HG03571 (cell line): Measurements from ENCODE around the gene CTBP1.

Source experiments
- ATAC-seq: cut with Tn5 transposase; IDR thresholded peaks from one replicate; pipeline ENCODE4 v1.9.1; 2021; ENCODE audit not compliant: unreplicated experiment

CTBP1 gene

DNA sequence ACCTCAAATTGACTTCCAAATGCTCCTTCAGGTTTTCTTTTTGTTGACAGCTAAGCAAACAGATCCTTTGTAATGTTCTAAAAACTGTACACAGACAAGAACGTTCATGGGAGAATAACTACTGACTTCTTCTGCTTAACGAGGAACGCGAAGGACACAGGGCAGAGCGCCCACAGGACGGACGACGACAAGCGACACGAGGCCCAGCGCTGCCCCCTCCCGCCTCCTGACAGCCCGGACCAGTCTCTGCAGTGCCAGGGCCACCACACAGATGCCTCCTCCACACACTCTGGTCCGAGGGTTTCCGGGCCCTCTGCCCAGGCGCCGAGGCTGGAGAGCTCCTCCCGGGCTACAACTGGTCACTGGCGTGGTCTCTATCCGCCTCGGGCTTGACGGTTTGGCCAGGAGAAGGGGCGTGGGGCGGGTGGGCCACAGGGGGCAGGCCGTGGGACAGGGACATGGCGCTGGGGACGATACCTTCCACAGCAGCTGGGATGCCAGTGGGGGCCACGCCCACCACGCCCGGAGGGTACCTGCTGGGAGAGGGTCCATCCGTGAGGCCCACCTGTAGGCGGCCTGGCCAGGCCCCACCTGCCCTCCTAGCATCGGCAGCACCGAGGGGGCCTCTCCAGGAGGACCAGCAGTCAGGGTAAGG is 36.9 kb downstream of the CTBP1 start:
- ATAC-seq = no peak

DNA sequence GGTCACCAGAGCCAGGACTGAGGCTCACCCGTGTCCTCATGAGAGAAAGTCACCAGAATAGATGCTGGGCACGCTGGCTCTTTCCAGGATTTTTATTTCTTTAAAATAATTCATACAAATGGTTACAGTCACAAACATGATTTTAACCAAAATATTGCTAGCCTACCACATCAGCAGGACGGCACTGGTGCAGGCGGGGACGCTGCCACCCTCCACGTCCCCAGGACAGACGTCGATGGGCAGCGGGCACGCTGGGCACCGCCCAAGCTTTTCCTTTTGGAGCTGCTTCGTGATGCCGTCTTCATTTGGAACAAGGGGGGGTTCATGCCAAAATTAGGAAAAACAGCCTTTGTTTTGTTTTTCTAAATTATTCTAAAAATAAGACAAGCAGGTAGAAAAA is 37.6 kb downstream of the CTBP1 start:
- ATAC-seq = no peak

DNA sequence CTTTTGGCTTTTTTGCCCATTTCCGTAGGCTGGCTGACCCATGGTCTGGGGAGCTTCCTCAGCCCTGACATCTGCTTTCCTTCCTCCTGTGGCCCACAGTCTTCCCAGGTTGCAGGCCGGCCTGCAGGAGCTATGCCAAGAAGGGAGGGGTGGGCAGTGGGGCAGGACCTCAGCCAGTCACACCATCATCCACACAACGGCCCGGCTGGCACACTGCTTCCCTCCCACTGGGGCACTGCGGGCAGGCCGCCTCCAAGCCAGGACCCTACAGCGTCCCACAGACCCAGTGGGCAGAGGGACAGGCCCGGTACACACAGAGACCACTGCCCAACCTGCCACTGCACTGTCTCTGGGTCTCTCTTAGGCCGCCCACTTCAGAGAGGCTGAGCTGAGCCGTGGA is 38.0 kb downstream of the CTBP1 start:
- no peak for ATAC-seq

DNA sequence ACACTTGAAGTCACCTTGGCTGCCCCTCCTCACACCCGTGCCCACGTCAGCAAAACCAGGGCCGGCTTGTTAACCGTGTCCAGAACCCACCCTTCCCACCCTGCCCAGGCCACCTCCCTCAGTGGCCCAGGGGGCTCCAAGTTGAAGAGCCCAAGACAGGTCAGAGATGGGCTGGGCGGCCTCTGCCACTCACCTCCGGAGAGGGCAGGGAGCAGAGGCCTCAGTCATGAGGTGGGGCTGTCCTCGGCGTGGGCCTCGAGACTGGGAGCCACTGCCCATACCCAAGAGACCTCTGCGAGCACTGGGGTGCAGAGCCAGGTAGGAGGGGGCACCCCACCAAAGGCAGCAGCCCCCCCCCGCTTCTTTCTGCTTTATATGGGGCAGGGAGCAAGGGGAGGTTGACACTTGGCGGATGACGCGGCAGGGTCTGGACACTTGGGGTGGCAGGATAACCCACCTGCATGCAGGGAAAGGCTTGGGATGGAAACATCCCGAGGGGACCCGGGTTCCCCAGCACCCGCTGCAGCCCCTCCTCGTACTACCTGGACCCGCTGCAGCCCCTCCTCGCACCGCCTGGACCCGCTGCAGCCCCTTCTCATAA is 38.6 kb downstream of the CTBP1 start:
- ATAC-seq = no peak

DNA sequence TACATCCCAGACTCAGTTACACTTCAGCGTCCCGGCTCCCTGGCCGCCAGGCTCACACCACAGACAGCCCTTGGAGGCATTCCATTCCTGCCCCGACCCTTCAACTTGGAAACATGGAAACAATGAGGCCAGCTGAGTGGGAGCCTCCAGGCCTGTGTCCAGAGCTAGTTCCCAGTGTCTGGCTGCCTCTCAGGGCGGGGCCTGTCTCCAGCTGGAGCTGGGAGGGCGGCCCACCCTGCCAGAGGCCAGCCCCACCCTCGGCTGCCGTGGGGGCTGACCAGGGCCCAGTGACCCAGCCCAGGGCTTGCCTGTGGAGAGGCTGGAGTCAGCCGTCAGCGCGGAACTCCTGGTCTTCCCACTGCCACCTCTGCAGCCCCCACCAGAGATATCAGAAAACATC is 39.1 kb downstream of the CTBP1 start:
- ATAC-seq = no peak

DNA sequence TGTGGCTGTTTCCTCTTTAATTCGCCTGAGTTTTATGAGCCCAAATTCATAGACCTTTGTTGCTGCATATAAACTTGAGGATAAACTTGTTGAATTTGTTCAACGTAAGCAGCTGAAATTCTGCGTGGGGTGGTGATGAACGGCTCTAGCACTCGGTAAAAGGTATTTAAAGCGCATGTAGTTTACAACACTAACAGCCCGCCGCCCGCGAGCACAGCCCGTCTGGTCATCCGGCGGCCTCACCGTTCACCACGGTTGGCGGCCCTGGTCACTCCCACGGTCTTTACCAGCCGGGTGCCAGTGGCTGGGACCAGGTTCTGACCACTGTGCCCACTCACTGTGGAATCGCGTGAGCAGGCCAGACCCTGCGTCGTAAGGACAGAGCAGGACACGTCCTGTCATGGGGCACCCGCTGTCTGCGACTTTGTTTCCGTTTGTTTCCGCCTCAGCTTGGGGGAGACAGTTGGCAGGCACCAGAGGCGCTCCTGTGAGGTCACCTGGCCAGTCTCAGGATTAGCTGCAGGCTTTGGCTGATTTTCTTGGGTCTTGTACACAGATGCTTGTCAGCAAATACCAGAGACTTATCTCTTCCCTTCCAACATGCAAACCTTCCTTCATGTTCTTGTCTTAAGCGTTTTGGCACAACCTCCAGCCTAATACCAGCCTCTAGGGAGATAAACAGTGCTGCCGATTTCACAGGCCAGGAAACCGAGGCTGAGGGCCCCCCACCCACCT is 39.8 kb downstream of the CTBP1 start:
- no peak for ATAC-seq

DNA sequence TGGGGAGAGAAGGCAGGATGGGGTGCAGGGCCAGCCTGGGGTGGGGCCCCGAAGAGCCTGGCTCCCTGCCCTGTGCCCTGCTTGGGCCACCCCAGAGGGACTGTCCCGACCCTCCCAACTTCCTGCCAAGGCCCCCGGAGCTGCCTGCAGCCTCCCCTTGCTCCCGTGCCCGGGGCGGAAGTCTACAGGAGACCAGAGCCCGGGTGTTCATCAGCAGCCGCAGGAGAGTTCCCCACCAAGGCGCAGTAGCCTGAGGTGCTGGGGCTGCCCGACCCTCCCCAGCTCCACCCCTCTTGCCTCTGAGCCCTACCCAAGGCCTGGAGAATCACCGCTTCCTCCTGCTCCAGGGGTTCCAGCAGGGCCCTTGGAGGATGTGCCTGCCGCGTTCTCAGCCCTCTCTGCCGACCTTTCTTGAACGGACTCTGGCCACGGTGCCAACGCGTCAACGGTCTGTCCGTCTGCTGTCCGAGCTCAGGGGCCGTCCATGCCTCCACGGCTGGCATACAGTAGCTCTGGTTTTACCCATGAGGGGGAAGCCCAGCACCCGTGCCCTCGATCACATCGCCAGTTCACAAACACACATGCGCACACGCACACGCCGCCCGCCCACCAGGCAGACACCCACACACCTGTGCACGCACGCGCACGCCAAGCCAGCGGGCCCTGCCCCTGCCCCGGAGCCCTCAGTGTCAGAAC is 40.5 kb downstream of the CTBP1 start:
- ATAC-seq = no peak

DNA sequence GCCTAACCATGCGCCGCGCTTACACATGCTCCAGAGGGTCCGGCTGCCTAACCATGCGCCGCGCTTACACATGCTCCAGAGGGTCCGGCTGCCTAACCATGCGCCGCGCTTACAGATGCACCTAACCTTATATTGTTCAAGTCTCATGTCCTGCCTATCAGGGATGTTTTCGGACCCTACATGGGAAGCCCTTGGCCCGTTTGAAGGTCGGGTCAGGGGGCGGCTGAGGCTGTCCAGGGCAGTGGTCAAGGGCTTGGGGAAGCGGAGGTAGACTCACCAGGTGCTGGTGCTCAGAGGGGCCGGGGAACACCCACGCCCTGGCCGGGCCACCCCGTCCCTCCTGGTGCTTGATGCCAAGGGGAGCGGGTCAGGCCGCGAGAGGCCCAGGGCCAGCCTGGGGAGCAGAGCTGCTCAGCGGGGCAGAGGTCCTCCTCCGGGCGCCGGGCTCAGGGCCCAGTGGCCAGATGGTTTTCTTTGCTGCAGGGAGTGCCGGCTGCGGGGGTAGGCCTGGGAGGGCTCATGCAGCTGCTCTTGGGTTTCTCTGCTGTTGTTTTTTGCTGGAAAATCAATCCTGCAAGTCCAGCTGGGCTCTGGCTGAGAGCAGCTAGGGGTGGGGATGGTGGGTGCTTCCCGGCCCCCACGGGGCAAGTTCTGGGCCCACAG is 41.2 kb downstream of the CTBP1 start:
- no peak for ATAC-seq

DNA sequence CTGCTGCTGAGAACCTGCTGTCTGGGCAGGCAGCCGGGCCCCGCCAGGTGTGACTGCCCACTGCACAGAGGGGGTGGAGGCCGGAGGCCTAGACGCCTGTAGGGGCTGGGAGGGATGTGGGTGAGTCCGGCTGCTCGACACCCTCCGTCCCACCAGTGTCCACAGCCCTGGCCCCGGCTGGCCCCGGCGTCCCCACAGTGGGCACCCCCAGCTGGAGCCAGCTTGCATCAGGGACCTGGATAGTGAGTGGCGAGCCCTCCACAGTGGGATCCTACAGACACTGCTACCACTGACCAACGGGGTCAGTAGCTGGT is 41.8 kb downstream of the CTBP1 start:
- ATAC-seq = no peak

DNA sequence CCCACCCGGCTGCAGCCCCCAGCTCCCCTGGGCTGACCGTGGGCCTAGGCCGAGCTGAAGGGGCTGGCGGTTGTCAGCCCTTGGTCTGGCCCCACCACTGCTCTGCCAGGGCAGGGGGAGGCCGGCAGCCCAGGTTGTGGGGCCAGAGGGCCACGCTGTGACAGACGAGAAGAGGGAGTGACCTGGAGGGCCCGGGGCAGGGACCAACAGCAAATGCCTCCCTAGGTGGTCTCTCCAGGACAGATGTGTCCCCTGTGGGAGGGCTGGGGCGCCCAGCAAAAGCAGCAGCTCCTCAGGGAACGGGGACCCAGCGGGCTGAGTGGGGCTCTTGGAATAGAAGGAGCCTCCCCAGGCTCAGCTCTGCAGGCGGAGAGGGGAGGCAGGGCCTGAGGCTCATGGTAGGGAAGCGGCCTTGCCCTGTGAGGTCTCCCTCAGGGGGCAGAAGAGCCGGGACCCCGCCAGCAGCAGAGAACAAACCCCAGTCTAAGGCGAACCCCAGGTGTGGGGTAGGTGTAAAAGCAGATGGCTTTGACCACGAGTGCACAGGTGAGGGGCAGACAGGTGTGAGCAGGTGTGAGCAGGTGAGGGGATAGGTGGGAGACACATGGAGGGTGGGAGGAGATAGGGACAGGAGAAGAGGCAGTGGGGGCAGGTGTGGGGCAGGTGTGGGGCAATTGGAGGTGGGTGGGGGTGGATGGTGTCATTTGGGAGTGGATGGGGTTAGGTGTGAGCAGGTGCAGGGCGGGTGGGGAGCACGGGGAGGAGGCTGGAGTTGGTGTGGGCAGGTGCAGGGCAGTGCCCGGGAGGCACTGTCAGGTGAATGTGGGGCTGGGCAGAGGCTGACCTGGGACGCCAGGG is 42.4 kb downstream of the CTBP1 start:
- ATAC-seq = no peak

DNA sequence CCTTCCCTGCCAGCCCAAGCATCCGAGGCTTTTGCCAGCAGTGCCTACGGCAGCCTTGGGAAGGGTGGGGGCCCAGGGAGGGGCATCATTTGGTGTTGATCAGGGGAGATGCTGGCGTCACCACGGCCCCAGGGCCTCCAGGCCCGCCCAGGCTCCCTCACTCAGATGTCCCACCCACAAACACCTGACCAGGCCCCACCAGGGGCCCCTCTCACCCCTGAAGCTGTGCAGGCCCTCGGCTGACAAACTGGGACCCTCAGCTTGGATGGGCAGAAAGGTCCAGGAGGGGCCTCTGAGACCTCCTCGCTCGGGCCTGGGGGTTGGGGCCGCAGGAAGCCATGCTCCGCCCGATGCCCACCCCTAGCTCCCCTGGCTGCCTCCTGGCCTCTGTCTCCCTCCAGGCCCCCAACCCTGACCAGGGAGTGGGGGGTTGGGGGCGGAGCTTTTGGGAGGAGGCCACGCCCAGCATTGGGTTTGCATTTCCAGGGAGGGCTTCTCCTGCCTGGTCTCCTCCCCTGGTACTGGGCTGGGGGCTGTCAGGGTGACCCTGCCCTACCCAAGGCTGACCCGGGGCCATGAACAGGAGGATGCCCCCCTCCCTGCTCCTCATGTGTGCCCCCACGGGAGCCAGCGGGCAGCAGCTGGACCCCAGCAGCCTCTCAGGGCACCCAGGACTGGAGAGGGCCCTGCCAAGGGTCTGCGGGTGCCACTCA is 43.2 kb downstream of the CTBP1 start:
- no peak for ATAC-seq

DNA sequence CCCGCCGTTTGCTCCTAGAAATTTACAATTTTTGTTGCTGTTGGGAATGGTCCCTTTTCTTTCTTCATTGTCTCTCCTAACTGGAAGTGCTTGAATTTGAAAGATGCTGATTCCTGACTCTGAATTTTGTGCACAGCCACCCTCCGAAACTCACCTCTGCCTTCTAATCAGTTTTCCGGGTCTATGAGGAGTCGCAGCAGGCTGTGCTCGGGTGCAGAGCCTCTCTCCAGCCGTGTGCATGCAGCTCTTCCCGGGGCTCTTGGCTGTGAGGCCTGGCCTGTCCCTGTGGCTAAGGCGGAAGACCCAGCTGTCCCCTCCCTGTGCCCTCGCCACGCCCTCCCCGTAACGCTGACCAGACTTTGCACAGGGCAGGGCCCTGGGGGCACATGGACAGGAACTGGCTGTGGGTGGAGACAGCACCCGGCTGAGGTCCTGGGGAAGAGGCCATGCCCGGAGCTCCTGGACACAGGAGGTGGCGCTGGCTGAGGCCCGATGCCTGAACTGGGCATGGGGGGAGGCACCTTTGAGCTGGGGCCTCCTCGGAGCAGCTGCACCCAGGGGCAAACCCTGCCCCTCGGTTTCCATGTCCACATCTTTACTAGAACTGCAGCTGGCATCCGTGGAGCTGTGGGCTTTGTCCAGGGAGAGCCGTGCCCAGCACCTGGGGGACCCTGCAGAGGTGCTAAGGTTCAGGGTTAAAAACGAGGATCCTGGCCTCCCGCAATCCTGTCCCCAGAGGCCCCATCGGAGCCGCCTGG is 43.9 kb downstream of the CTBP1 start:
- ATAC-seq = no peak

DNA sequence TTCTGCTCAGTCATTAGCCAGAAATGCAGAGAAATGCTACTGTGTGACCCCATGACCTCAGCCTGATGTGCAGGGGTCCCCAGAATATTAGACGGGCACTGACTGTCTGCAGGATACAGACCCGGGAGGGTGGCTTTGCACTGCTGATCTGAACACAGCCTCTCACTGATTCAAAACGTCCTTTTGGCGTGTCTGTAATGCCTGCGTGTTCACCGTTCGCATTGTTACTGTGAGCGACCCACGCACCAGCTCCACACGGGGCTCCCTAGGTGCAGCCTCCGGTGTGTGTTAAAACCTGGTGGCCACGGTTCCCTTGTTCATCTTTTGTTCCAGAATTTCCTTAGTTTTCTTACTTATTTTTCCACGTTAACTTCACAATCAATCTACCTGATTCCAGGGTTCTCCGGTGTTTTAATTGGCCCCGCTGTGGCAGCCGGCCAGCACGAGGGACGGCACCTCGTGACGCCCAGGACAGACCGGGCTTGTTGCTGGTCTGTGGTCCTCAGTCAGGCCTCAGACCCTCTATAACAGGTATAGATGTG is 44.6 kb downstream of the CTBP1 start:
- ATAC-seq = no peak

DNA sequence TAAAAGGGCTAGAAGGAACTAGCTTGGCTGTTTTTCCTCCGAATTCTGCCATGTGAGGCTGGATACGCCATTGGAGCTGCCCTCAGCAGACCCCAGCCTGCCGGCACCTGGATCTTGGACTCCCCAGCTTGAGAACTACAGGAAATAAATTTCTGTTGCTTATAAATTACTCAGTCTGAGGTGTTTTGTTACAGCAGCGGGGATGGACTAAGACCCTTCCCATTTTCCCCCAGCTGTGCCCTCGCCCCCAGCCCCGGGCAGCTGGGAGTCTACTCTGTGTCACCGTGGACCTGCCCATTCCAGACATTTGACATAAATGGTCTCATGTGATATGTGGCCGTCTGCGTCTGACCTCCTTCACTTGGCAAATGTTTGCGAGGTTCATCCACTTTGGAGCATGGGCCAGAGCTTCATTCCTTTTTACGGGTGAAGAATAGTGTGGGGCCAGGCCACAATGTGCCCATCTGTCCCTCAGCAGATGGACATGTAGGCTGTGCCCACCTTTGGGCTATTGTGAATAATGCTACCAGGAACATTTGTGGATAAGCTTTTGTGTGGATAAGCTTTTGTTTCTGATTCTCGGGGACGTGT is 45.8 kb downstream of the CTBP1 start:
- no peak for ATAC-seq

DNA sequence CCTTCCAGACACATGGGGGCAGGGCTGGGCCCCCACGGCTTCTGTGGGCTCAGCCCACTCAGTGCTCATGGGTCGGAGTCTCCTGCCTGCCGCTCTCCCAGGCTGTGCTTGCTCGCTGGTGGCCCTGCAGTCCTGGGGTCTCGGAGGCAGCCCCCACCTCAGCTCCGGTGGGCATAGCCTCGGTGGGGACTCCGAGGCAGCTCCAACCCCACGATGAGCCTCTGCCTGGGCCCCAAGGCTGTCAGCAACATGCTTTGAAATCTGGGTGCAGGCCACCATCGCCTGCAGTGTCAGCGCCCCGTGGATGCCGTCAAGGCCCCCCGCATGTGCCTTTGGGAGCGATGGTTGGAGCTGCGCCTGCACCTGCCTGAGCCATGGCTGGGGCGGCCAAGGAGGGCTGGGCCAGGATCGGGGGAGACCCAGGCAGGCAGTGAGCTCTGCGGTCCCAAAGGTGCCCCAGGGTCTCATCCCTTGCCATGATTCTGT is 46.4 kb downstream of the CTBP1 start:
- no peak for ATAC-seq

DNA sequence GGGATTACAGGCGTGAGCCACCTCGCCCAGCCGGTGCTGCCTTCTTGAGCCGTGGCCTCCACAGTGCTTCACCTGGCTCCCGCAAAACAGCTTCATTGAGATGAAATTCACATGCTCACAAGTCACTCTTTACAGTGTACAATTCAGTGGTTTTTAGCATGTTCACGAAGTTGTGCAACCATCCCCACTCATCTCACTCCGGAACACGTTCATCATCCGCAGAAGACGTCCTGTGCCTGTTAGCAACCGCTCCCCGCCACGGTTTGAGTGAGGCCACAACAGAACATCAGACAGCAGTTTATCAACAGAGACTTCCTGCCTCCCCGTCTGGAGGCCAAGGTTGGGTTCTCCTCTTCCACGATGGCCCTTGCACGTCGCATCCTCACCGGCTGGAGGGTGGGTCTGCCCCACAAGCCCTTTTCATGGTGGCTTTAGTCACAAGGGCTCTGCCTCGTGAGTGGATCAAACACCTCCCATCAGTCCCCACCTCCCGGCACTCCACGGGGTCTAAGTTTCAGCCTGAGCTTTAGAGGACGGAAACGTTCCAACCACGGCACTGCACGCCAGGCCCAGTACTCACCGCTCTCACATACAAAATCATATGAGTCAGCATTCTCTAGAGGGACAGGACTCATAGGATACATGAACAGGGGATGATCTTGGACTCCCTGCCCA is 46.9 kb downstream of the CTBP1 start:
- ATAC-seq = peak; percentile 30

DNA sequence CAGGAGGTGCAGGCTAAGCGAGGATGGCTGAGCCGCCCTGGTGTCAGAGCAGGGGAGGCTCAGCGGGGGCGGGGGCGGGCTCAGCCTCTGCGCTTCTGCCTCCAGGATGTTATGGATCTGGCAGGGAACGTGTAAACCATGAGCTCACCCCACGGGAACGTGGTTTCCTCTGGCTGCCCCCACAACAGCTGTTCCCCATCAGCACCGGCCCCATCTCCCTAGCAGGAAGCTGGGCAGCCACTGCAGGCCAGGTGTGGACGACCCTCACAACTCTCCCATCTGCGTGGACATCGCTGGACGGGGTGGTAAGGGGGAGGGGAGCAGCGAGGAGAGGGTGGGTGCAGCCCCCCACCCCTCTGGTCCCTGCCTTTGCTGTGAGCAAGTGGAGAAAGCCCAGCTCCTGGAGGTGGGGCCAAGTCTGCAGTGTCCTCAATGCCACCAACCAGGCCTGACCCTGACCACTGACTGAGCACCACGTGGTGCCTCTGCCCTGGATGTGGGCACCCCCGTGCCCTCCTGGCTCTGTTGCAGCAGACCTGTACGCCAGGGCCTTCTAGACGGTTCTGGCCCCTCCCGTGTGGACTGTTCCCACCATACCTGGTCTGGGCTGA is 48.4 kb downstream of the CTBP1 start:
- peak; percentile 2 for ATAC-seq
